ENCODE results near the gene ORAI2.
"Not testable (repeated sequence)": the region's sequence is repeated elsewhere in the genome, so short reads cannot be mapped to it uniquely, and the experiment has no call there.

Gene ORAI2

DNA sequence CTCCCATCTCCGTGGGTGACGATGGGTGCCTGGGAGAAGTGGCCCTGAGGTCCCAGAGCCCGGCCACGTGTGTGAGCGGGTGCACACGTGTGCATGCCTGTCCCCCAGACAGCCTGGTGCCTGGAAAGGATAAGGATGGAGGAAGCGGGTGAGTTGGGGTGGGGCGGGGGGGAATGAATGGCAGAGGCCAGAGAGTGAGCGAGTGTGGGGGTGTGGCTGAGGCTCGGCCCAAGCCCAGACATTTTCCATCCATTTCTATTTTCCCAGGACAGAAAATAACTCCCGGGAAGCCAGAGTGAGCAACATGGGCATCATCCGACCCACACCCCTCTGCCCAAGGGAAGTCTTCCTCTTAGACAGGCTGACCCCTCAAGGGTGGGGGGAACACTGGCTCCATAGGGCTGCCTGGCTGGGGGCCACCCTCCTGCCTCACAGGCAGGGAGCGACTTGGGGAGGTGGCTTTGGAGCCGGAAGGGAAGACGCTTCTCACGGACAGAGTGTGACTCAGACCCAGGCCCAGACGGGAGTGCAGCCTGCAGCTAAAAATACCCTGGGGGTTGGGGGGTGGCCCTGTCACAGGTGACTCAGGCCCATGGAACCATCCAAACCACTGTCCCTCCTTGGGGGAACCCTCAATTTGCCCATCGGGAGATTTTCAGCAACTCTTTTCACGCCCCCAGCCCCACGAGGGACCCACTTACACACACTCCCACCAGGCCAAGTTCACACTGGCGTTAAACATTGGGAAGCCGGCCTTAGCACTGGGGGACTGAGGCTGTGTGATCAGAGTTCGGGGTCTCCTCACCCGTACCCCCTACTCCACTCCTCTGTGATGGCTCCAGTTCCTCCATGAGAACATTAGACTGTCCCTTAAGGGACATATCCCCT is 72.2 kb downstream of the ORAI2 start:
- H3K9me2 ChIP-seq (replicated peaks; ENCODE audit: low read depth, low read length); H4K20me1 ChIP-seq (ENCODE audit: insufficient read depth, low read length, poor library complexity, severe bottlenecking); H2AFZ ChIP-seq (ENCODE audit: low read length); H3K9me3 ChIP-seq (ENCODE audit: insufficient read depth, low read depth, low read length); H3K36me3 ChIP-seq (ENCODE audit: insufficient read depth, low read length); H3F3A ChIP-seq (ENCODE audit: low read depth); H3K27me3 ChIP-seq (ENCODE audit: insufficient read depth, low read length, poor library complexity, severe bottlenecking); H3K4me1 ChIP-seq (ENCODE audit: insufficient read depth, low read length, poor library complexity, severe bottlenecking); H3K4me2 ChIP-seq (ENCODE audit: low read depth, low read length, poor library complexity, severe bottlenecking); H3K9ac ChIP-seq (ENCODE audit: low read depth, low read length, poor library complexity, severe bottlenecking); H3K4me3 ChIP-seq (ENCODE audit: low read length, poor library complexity, severe bottlenecking); H3K79me2 ChIP-seq (ENCODE audit: insufficient read depth, low read length): not testable (repeated sequence)

All from Loucy (cell line).